ENCODE measurements around the gene ZNF280A.

ZNF280A gene

GRCh38 chr22:22520020-22520656 lies at the start of gene ZNF280A:
TSS of gene ZNF280A (minus strand) at chr22:22520270. CDS start at chr22:22515630, 4,640 bp downstream.
- DNase-seq = no peak

DNA sequence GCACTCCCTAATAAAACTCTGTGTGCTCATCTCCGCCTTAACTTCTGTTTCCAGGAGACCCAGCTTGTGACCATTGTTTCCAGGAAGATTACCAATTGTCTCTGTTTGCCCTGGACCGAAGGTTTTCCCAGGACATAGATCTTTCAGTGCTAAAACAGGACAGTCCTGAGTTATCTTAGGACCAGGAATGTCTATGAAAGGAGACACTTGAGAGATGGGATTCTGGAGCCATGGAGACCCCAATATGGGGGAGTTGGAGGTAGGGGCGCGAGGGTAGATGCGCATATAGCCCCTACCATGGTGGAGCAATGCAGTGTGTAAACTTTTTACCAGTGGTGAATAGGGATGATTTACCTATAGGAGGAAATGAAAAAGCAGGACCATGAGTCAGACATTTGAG lies 49.1 kb upstream of the ZNF280A start:
- no peak for DNase-seq

DNA sequence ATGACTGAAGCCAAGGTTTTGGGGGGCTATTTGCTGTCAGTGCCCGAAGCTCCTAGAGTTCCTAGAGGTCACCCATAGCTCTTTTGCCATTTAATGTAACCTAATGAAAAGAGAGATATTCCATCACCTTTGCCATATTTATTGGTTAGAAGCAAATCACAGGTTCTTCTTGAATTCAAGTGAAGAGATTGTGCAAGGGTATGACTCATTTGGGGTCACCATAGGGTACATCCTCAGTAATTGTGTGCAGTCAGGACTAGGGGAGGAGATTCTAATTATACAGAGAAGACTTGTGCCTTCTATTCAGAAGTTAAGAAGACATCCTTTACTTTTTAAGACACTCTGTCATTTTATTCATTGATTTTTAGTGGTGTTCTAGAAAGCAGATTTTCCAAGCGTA lies 45.9 kb upstream of the ZNF280A start:
- no peak for DNase-seq

GRCh38 chr22:22558972-22559603 lies 39.0 kb upstream of the ZNF280A start, which contains the start of gene PRAME:
TSS of gene PRAME (minus strand) at chr22:22559265. CDS start at chr22:22556832, 2,433 bp downstream.
- DNase-seq = peak; percentile 81

DNA sequence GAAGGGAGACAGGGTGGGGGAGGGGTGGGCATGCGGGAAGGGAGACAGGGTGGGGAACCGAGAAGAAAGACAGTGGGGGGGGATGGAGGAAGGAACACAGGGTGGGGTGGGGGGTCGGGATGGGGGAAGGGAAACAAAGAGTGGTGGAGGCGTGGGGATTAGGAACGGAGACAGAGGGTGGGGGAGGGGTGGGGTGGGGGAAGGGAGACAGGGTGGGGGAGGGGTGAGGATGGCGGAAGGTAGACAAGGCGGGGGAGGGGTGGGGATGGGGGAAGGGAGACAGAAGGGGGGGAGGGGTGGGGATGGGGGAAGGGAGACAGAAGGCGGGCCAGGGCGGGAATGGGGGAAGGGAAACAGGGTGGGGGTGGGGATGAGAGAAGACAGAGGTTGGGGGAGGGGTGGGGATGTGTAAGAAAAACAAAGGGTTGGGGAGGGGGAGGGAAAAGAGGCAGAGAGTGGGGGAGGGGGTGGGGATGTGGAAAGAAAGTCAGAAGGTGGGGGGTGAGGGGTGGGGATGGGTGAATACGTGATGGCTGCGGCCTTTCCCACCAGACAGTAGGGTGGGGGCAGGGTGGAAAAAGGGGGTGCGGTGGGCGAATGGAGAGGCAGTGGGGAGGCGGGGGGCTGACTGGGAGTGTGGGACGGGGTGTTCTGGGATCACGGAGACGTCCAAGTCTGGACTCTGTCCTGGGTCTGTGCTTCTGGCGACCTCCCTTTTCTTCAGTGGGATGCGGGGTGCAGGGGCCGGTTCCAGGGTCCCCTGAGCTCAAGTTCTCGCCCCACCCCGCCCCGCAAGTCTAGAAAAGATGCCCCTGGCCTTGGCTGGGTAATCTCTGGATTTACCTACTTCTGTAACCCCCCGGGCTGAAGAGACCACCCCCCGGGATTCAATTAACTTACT lies 38.3 kb upstream of the ZNF280A start:
- DNase-seq = no peak

GRCh38 chr22:22556995-22557925 lies 37.2 kb upstream of the ZNF280A start:
- no peak for DNase-seq

DNA sequence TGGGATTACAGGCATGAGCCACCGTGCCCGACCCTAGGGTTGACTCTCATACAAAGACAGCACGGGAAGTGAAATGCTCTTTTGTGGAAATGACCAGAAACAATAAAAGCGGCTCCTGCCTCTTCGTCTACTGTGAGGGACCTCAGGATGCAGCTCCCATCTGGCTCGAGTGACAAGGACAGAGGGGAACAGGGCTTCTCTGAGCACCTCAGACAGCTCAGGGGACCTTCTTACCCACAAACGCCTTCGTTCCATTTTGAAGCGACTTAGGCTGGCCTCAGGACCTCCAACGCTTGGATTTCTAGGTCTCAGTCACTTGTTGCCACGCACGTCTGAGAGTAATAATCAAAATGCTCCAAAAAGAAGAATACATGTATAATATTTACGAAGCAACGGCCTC lies 36.5 kb upstream of the ZNF280A start:
- no peak for DNase-seq

- no peak for DNase-seq
These were observed 35.5 kb upstream of the ZNF280A start for GRCh38 chr22:22555596-22555995.

- no peak for DNase-seq
These were observed 34.7 kb upstream of the ZNF280A start for GRCh38 chr22:22554587-22555284.

DNA sequence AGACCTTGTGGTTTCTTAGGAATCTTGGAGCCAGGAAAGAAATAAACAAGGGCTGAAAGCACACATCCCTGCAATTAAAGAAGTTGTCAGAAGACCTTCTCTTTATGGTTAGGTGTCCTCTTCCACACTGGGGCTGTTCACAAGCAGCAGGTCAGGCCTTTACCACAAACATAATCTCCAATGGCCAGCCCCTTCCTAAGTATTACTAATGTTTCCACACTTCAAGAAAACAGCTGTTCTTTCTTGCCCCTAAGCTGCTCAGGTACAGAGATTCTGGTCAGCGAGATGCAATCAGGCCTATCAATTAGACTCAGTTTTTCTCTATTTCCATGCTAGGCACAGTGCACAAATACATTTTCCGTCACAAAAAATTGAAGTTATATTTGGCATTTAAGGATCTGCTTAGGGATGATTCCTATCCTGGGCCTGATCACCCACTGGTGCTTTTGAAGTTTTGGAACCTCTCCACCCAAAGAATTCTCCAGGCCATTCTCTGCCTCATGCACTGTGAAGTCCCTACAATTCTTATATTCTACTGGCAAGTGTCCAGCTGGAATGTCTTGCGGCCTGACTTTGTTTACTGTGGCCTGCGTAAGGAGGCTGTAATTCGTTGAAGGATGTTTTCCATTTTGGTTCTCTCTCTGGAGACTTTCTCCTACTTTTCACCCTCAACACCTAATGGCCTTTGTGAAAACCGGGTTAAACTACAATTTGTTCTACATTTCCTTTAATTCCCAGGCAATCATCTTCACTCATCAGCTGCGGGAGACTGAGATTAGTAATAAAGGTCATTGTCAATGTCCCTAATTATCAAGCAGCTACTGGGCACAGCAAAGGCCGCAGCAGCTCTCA lies 33.9 kb upstream of the ZNF280A start:
- no peak for DNase-seq

DNA sequence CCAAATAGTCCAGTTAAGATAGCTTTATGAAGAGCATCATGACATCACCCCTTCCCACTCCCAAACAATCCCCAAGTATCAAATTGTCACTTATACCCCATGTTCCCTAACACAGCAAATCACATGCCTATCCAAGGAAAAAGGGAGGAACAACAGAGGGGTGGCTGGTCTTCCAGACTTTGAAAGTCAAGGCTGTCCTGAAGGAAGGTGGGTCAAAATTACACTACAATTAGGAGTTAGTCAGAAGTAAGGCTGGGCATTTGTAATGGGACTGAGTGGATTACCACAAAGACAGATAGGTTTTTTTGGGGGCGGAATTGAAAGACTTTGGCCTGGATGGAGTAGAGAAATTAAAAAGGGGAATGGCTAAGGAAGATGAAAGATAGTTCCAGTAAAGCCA lies 33.1 kb upstream of the ZNF280A start:
- DNase-seq = no peak

DNA sequence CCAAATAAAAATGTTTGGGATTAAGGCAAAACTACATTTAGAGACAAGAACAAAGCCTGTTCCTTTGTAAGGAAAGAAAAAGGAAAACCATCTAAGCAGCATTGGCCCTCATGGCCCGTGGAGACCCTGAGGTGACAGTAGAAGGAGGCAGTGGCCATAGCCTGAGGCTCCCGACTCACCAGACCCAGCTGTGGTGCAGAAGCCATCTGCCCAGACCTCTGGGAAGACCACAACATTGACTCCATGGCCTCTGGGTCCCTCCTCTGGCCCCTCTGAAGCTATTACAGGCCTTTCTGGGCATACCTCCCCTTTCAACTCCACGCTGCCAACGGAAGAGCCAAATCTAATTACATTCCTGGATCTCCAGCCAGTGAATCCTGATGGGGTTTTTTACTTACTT lies 32.6 kb upstream of the ZNF280A start:
- no peak for DNase-seq

GRCh38 chr22:22550789-22551434 lies 30.8 kb upstream of the ZNF280A start:
- no peak for DNase-seq

GRCh38 chr22:22548910-22549309 lies 28.8 kb upstream of the ZNF280A start:
- DNase-seq = no peak

DNA sequence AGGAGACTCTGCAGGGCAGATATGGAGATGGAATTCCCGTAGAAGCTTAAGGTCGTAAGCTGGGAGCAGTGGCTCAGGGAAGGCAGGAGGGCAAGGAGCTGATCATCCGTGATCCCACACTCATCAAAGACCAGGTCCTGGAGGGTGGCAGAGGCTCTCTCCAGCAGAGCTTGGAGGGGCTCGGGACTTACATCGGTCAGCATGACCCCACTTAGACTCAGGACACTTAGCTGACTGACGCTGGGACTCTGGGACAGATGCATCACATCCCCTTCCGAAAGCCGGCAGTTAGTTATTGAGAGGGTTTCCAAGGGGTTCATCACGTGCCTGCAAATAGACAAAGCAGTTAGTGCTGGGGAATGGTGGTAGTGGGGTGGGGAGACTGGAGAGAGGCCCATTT lies 28.2 kb upstream of the ZNF280A start:
- no peak for DNase-seq

DNA sequence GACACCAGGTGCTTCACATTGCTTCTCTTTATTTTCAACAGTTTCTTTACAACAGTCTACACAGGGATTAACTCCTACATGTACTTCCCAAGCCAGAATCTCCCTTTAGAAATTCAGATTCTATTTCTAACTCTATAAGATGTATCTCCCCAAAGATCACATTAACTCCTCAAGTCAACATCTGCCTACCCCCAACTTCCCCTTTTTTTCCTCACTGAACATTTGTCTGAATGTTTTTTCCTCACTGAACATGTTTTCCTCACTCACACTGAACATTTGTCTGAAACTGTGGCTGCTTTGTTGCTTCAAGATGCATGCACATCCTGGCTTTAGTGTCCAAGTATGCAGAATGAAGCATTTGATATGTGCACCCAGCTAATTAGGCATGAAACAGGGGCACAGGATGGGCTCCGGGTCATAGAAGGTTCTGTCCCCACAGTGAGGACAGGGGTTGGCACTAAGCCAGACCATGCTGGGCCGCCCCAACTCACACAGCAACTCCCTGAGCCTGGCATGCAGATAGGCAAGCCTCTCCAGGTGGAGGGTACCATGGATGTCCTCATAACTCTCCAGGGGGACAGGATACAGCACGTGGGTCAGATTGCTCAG lies 27.7 kb upstream of the ZNF280A start:
- no peak for DNase-seq

GRCh38 chr22:22547226-22547625 lies 27.2 kb upstream of the ZNF280A start:
- DNase-seq = no peak

DNA sequence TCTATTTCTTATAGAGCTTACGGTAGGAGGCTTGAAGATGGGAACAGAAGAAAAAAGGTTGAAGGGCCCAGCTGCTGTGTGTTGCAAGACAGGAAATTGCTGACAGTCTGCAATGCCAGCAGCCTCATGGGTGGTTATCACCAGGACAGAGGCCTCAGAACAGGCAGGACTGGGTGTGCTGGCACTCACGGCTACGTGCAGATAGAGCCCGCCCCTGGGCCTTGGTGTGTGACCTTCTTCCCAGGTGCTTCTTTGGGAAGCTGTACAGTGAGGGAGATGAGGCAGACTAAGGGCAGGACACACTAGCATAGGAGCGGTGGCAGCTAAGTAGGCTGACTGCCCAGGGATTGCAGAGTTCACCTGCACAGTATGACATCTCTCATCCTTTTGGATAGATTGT lies 26.4 kb upstream of the ZNF280A start:
- DNase-seq = no peak

DNA sequence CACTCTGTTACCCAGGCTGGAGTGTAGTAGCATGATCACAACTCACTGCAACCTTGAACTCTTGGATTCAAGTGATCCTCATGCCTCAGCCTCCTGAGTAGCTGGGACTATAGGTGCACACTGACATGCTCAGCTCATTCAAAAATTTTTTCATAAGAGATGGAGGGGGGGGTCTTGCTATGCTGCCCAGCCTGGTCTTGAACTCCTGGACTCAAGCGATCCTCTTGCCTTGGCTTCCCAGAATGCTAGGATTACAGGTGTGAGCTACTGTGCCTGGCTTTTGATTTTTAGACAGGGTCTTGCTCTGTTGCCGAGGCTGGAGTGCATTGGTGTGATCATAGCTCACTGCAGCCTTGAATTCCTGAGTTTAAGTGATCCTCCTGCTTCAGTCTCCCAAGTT lies 25.0 kb upstream of the ZNF280A start:
- no peak for DNase-seq
